ENCODE results near the gene PIGK.

DNA sequence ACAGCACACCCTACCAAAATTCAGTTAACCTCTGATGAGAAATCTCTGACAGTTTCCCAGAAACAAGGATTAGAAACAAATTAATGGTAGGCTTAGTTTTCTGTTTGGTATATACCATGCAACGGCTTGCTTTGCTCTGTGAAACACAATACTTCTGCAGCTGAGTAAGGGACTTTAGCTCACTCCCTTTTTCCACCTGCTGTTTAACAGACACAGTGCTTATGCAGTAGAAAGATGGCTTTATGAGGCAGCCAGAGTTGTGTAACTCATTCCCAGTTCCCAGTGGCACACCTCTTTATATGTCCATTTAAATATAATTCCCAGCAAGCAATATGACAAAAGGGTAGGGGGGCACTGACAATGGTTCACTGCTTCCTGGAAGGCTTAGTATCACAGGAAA is 124.0 kb downstream of the PIGK start:
- TF ChIP-seq CTCF (IDR thresholded peaks at IDR 0.05) (no peak), POLR2A (IDR thresholded peaks at IDR 0.05) (no peak)
